Stimulated activated CD8-positive, alpha-beta memory T cell treated with anti-CD3 and anti-CD28 coated beads, Interleukin-7, amount 100 ng/mL, for 24 hours (primary cell): ENCODE results near the gene NUAK1.

Experiments
- DNase-seq: peaks from one replicate; pipeline ENCODE4 v3.0.0-alpha.2; 2020; ENCODE audit warnings: low read depth

NUAK1 gene

GRCh38 chr12:106109168-106109910 lies 29.4 kb downstream of the NUAK1 start:
- DNase-seq = no peak

- DNase-seq = no peak
These were observed 30.4 kb downstream of the NUAK1 start for GRCh38 chr12:106108185-106108835.

- DNase-seq = no peak
These were observed 31.2 kb downstream of the NUAK1 start for GRCh38 chr12:106107566-106107965.

- DNase-seq = no peak
These were observed 31.9 kb downstream of the NUAK1 start for GRCh38 chr12:106106892-106107291.

GRCh38 chr12:106106061-106106566 lies 32.6 kb downstream of the NUAK1 start:
- no peak for DNase-seq

- DNase-seq = no peak
These were observed 37.0 kb downstream of the NUAK1 start for GRCh38 chr12:106101803-106102202.

- DNase-seq = no peak
These were observed 40.0 kb downstream of the NUAK1 start for GRCh38 chr12:106098691-106099200.

GRCh38 chr12:106097011-106097410 lies 41.7 kb downstream of the NUAK1 start:
- DNase-seq = no peak

GRCh38 chr12:106096376-106096775 lies 42.4 kb downstream of the NUAK1 start:
- DNase-seq = no peak

- DNase-seq = no peak
These were observed 44.5 kb downstream of the NUAK1 start for GRCh38 chr12:106094304-106094703.

GRCh38 chr12:106093246-106093645 lies 45.5 kb downstream of the NUAK1 start:
- DNase-seq = no peak

GRCh38 chr12:106091446-106091820 lies 47.3 kb downstream of the NUAK1 start:
- DNase-seq = no peak

GRCh38 chr12:106090591-106091445 lies 47.9 kb downstream of the NUAK1 start:
- DNase-seq = no peak

- no peak for DNase-seq
These were observed 48.8 kb downstream of the NUAK1 start for GRCh38 chr12:106089935-106090334.

- no peak for DNase-seq
These were observed 49.8 kb downstream of the NUAK1 start for GRCh38 chr12:106088811-106089485.

- no peak for DNase-seq
These were observed 50.4 kb downstream of the NUAK1 start for GRCh38 chr12:106088246-106088808.

GRCh38 chr12:106086696-106087095 lies 52.1 kb downstream of the NUAK1 start:
- no peak for DNase-seq

GRCh38 chr12:106085213-106085612 lies 53.5 kb downstream of the NUAK1 start:
- DNase-seq = no peak

- no peak for DNase-seq
These were observed 54.0 kb downstream of the NUAK1 start for GRCh38 chr12:106084759-106085158.

- DNase-seq = no peak
These were observed 54.6 kb downstream of the NUAK1 start for GRCh38 chr12:106084014-106084671.
